ENCODE data around the gene PDE4D.

Gene PDE4D

DNA sequence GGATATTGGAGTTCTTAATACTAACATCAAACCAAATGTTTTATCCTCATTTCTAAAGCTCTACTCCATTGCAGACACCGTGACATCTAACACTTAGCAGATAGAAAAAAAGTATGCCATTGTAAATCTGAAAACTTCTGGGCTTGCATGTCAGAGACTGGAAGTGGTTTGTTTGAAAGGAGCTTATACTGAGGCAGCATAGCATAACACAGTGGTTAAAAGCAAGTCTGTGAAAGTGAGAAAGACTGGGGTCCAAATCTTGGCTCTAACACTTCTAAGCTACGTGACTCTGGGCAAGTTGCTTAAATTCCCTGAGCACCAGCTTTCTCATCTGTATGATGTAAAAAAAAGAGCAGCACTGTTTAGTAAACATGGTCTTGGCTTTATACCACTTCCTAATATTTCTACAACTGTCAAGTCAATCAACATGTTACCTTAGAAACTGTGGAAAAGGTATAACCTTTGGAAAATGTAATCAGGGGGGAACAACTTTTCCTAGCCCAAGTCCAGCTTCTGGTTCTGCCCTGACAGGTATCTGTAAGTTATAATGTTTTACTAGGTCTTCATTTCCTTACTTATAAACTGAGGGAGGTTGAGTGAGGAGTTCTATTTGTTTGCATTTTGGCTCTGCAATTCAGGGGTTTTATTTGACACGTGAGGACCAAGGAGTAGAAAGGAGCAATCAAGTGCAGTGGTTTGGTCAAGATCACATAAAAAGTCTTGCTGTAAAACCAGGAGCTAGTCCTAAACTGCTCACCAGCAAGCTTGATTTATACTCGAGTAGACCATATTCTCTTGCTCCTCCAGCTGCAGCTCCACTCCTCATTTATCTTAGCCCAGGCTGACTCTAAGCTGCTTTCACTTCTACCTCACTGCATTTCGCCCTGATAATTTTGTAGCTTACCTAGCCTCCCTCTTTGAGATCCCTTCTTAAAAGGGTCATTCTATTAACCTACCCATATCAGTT, 769.6 kb downstream of the PDE4D start:
- DNase-seq = no peak

- no peak for DNase-seq
Observed at GRCh38 chr5:59119480-59119879, 774.0 kb downstream of the PDE4D start.

- no peak for DNase-seq
Observed at GRCh38 chr5:59117320-59117719, 776.2 kb downstream of the PDE4D start.

DNA sequence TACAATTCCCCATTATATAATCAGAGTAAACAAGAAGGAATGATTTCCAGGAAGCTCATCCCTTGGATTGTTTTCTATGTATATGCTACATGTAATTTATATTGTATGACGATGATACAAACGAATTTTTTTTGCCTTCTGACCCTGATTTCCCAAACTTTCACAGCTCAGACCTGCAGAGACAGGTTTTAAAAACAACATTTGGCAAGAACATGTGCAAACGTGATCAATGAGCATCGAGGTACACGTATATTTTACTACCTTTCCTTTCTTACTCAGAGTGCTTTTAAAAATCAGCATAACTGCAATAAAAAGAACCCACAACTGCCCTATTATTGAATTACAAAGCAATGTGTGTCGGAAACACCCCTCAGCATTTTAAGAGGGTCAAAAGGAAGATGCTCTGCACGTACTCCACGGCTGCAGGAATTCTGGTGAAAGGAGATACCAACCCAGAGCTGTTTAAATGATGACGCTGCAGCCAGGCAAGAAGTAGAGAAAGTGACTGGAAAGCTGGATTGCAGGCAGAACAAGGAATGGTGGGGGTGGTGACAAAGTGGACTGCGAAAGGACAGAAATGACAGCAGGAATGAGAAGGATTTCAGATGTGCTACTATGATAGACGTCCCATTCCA, 777.2 kb downstream of the PDE4D start:
- no peak for DNase-seq

- DNase-seq = no peak
Observed at GRCh38 chr5:59115345-59115744, 778.2 kb downstream of the PDE4D start.

DNA sequence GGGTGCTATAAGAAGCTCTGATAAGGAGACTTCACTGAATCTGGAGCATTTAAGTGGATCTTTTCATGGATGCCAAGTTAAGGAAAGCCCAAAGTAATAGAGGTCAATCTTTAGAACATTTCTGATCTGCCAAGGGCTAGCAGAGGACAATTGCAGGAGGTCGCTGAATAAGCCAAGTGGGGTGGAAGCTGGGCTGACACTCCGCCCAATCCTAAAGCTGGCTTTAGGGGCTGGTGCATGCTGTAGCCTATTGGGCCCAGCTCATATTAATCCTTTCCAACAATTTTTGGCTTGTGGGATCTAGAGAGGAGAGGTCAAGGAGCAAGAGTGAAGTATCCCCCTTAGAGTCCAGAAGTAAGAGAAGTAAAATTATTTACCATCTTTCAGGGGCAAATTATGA, 784.1 kb downstream of the PDE4D start:
- no peak for DNase-seq

GRCh38 chr5:59107692-59108091, 785.8 kb downstream of the PDE4D start:
- no peak for DNase-seq

GRCh38 chr5:59104400-59105127, 789.0 kb downstream of the PDE4D start:
- DNase-seq = no peak

DNA sequence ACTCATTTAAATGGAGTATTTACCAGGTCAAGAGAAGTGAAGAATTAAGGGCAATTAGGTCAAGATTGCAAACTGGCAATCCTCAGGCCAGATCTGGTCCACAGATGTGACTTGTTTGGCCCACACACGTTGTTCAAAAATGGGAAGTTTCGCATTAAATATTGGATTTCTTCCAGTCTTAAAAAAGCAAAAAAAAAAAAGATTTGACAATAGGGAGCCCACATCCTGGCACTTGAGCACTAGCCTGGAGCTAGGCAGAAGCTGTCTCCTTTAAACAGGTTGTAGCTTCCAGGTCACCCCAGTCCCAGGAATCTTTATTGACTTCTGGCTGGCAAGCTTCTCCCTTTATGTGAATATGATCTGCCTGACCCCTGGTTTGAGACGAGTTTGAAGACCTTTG, 790.2 kb downstream of the PDE4D start:
- DNase-seq = no peak

DNA sequence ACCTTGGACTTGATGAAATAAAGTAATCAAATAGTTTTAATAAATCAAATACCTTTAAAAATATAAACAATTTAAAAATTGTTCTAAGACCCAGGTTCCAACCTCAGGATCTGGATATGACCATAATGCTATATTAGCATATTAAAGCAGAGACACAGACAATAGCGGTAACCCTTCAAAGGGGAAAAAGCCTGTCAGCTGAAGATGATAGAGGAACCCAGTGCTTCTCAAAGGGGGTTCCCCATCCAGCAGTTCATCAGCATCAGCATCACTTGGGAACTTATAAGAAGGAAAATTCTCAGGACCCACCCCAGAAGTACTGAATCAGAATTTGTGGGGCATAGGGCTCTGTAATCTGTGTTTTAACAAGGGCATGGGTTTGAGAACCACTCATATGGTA, 791.1 kb downstream of the PDE4D start:
- DNase-seq = no peak

DNA sequence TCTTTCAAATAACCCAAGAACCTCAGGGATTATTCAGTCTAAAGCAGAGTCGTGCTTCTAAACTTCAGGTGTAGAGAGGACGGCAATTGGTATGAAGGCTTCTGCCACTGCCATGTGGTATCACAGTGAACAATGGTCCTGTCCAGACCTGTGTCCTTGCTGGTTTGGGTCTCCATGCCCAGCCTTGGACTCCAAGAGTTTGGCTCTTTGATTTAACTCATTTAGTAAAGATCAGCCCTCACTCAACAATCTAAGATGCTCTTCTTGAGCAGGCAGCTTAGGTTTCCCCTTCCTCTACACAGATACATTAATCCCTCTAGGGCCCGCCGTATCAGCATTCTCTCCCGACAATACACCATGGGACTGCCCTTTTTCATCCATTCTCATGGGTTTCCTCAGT, 792.7 kb downstream of the PDE4D start:
- no peak for DNase-seq

DNA sequence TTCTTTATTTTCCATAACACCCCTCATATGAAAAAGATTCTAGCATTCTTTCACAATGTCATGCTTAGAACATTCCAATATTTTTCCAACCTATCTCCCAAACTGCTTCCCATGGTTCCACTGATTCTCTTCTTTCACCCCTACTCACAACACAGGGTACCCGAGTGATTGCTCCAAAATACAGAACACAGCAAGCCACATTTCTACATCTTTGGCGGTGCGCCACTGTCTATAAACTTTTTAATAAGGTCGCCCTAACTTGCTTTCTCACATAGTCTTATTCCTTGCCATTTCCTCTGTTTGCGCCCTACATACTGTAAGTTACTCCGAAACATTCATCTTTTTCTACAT, 793.6 kb downstream of the PDE4D start:
- no peak for DNase-seq

- no peak for DNase-seq
Observed at GRCh38 chr5:59099270-59099994, 794.1 kb downstream of the PDE4D start.

- no peak for DNase-seq
Observed at GRCh38 chr5:59098743-59099142, 794.8 kb downstream of the PDE4D start.

GRCh38 chr5:59097712-59098111, 795.8 kb downstream of the PDE4D start:
- DNase-seq = no peak

DNA sequence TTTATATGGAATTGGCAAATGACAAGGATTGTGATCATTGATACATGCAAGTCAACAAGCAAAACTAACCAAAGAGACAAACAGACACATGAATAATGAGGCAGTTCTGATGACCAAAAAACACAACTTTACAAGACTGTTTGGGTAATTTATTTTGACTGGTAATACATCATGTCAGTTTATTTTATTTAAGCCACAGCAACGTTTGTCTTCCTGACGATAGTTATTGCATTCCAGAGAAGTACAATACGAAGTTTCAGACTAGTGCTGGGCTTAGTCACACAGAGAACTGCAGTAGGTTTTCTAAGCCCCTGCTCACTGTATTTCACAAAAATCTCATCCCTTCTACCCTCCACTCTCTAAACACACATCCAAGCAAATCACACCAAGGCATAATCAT, 796.4 kb downstream of the PDE4D start:
- no peak for DNase-seq

GRCh38 chr5:59095480-59095879, 798.0 kb downstream of the PDE4D start:
- no peak for DNase-seq

DNA sequence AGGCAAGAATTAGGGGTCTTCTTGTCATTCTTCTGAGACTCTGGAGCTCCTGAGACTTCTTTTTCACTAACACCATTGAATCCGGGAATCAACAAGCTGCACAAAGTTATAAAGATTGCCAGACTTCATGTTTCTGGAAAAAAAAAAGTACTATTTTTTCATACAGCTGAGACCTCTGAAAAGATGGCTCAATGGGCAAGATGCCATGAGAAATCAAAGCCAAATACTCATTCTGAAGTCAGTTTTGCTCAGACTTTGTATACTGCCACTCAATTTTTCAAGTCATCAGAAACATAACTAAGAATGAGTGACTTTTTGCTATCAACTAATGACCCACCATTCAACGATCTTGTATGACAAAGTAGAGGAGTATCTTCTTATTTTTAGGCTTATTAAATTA, 798.7 kb downstream of the PDE4D start:
- DNase-seq = no peak

DNA sequence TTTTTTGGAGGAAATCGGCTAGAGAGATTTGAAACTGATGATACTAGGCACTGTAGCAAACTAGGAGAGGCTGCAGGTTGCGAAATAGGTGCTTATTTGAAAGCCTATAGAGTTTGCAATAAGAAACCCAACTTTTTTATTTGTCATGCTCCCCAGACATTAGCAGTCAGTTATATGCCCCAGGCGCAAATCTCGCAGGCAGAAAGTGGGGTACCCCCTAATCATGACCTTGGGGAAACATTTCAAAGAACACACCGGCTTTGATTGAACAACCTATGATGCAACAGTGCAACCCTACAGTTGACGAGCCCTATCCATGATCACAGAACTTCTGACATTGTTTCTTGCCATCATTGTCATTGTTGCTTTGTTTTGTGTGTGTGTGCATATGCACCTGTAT, 800.2 kb downstream of the PDE4D start:
- no peak for DNase-seq

- DNase-seq = no peak
Observed at GRCh38 chr5:59092758-59093157, 800.8 kb downstream of the PDE4D start.

- DNase-seq = no peak
Observed at GRCh38 chr5:59091965-59092364, 801.6 kb downstream of the PDE4D start.

GRCh38 chr5:59090323-59090722, 803.2 kb downstream of the PDE4D start:
- DNase-seq = no peak

DNA sequence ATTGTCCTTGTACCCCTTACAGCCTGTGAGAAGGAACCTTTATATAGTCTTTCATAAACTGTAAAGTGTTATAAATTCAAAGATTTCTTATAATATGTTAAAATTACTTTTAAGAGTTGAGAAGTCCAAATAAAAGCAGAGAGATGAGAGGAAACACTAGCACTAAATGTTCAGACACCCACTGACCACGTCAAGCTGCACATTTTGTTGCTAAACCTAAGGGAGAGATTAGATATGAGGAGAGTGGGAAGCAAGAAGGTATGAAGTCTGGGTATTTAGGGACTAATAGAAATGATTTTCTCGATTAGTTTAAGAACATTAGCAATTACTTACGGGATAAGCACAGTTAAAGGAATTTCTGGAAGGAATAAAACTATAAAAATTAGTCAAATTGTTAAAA, 803.8 kb downstream of the PDE4D start:
- DNase-seq = no peak

Measured in COR-L47 (cell line).